Gastroesophageal sphincter (tissue), 3 donors: ENCODE results near the gene NUDT2.

Experiments used
- POLR2A ChIP-seq, 2 donors: fragments of 450-650 bp; IDR thresholded peaks; one replicate each; pipeline ENCODE4 v1.6.1; 2017; ENCODE audit warnings: antibody characterized with exemption in 2 of 2, mild to moderate bottlenecking in 2 of 2, moderate library complexity in 1 of 2
- TF ChIP-seq, protein P1 (sequence below), 4 experiments: fragments of 200-600 bp in 2 of 4; fragments of 450-650 bp in 2 of 4; sonication (generic) in 1 of 4; IDR thresholded peaks; one replicate each; pipeline ENCODE4 v1.5.1; 2017 to 2019; ENCODE audit warnings: antibody characterized with exemption in 4 of 4, mild to moderate bottlenecking in 2 of 4, moderate library complexity in 2 of 4

DNA sequence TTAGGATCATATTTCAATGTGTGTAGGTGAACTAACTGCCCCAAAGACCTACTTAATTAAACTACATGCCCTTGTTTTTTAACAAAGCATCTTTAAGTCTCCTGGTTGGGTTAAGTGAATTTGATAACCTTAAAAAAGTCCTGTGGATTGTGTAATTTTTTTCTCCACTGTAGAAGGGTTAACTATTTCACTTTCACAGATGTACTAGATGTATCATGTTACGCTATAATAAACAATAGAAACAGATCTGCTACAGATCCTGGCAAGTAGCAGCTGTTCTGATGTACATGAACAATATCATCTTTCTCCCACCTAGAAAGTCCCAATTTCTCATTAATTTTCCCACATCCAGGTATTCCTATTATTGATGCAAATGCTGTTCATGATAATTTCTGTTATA is 19.2 kb upstream of the NUDT2 start:
- no peak for TF ChIP-seq POLR2A (IDR thresholded peaks at IDR 0.05)
- TF ChIP-seq, protein P1, sequence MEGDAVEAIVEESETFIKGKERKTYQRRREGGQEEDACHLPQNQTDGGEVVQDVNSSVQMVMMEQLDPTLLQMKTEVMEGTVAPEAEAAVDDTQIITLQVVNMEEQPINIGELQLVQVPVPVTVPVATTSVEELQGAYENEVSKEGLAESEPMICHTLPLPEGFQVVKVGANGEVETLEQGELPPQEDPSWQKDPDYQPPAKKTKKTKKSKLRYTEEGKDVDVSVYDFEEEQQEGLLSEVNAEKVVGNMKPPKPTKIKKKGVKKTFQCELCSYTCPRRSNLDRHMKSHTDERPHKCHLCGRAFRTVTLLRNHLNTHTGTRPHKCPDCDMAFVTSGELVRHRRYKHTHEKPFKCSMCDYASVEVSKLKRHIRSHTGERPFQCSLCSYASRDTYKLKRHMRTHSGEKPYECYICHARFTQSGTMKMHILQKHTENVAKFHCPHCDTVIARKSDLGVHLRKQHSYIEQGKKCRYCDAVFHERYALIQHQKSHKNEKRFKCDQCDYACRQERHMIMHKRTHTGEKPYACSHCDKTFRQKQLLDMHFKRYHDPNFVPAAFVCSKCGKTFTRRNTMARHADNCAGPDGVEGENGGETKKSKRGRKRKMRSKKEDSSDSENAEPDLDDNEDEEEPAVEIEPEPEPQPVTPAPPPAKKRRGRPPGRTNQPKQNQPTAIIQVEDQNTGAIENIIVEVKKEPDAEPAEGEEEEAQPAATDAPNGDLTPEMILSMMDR (IDR thresholded peaks at IDR 0.05), result no peak
